ENCODE data around the gene CMTM4. TPM values are rescaled to one million over a fixed set of nuclear protein-coding genes. Genes with fewer than 3 reads are reported as not detected.

Gene CMTM4
- total RNA-seq, 4 donors from 2014 or later, result 13.7 to 24.0 (median 15.8) TPM

DNA sequence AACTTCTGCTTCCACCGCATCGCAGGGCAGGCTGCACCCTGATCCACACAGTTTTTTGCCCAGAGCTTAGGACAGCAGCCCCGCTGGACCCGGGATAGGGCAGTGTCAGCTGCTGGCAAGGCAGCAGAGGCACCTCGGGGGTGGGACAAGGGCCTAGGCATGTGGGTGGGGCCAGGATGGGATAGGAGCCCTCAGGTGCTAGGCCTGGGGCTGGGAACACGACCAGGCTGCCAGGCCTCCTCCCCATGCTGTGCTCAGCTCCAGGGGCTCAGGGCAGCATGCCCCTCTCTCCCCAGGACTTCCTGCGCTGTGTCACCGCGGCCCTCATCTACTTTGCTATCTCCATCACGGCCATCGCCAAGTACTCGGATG is 87.4 kb downstream of the CMTM4 start:
- TF ChIP-seq POLR2A (IDR thresholded peaks at IDR 0.05), result no peak
- TF ChIP-seq CTCF (IDR thresholded peaks at IDR 0.05), result no peak
- peaks cover 14 to 45% (median 24%) of the 10 kb centered on the region in 3 donors for H3K4me1 ChIP-seq
- H3K9me3 ChIP-seq, result no peaks in the 10 kb centered on the region
- no peak for DNase-seq
- intact Hi-C loops (cut with DNase I), result loop anchor here (10.0 kb wide), 2 partner anchors 134 to 256 kb away; no protein-coding TSS in a partner anchor
- H3K27me3 ChIP-seq, result peaks cover 0 to 10% (median 0%) of the 10 kb centered on the region in 4 donors
- peaks cover 14 to 54% (median 26%) of the 10 kb centered on the region in 3 donors for H3K36me3 ChIP-seq
- no peak overlapping the region for H3K4me3 ChIP-seq
- H3K27ac ChIP-seq, result peak overlapping the region in 3 of 4 donors; percentile 5 to 41 (median 14)
- 67 to 80% methylated on average over 1 to 4 of the region's 12 CpGs for WGBS, 2 donors

- intact Hi-C loops (cut with DNase I), result loop anchor here (10.0 kb wide), 2 partner anchors 134 to 256 kb away; no protein-coding TSS in a partner anchor
- DNase-seq, result no peak
These were observed 88.1 kb downstream of the CMTM4 start for GRCh38 chr16:66608241-66609138.

GRCh38 chr16:66605979-66606751 is 90.4 kb downstream of the CMTM4 start:
- H3K9me3 ChIP-seq, result no peaks in the 10 kb centered on the region
- no peak for DNase-seq
- H3K4me1 ChIP-seq, result peaks cover 21 to 56% (median 33%) of the 10 kb centered on the region in 3 donors
- no peak for TF ChIP-seq POLR2A (IDR thresholded peaks at IDR 0.05)
- TF ChIP-seq CTCF (IDR thresholded peaks at IDR 0.05), result no peak
- peak overlapping the region; percentile 76 to 91 (median 84) for H3K27ac ChIP-seq
- intact Hi-C loops (cut with DNase I), result loop anchor here (10.0 kb wide), 2 partner anchors 131 to 259 kb away; no protein-coding TSS in a partner anchor
- peaks cover 8 to 25% (median 12%) of the 10 kb centered on the region in 3 donors for H3K36me3 ChIP-seq
- 34 to 45% methylated on average over 5 to 8 of the region's 10 CpGs for WGBS, 2 donors
- H3K27me3 ChIP-seq, result peaks cover 0 to 10% (median 0%) of the 10 kb centered on the region in 4 donors
- H3K4me3 ChIP-seq, result peak overlapping the region in 3 of 4 donors; percentile 53 to 87 (median 79)

More at GRCh38 chr16:66608241-66609138, 88.1 kb downstream of the CMTM4 start:
- whole genome bisulfite sequencing, 2 donors, result 50 to 52% methylated on average over 6 to 10 of the region's 17 CpGs
- H3K9me3 ChIP-seq, result no peaks in the 10 kb centered on the region
- peaks cover 14 to 48% (median 26%) of the 10 kb centered on the region in 3 donors for H3K36me3 ChIP-seq
- no peak for TF ChIP-seq POLR2A (IDR thresholded peaks at IDR 0.05)
- TF ChIP-seq CTCF (IDR thresholded peaks at IDR 0.05), result peak; percentile 74 to 94 (median 86)
- peaks cover 0 to 10% (median 0%) of the 10 kb centered on the region in 4 donors for H3K27me3 ChIP-seq
- H3K4me3 ChIP-seq, result no peak overlapping the region
- H3K27ac ChIP-seq, result peak overlapping the region in 3 of 4 donors; percentile 5 to 41 (median 14)
- H3K4me1 ChIP-seq, result peaks cover 19 to 51% (median 29%) of the 10 kb centered on the region in 3 donors

DNA sequence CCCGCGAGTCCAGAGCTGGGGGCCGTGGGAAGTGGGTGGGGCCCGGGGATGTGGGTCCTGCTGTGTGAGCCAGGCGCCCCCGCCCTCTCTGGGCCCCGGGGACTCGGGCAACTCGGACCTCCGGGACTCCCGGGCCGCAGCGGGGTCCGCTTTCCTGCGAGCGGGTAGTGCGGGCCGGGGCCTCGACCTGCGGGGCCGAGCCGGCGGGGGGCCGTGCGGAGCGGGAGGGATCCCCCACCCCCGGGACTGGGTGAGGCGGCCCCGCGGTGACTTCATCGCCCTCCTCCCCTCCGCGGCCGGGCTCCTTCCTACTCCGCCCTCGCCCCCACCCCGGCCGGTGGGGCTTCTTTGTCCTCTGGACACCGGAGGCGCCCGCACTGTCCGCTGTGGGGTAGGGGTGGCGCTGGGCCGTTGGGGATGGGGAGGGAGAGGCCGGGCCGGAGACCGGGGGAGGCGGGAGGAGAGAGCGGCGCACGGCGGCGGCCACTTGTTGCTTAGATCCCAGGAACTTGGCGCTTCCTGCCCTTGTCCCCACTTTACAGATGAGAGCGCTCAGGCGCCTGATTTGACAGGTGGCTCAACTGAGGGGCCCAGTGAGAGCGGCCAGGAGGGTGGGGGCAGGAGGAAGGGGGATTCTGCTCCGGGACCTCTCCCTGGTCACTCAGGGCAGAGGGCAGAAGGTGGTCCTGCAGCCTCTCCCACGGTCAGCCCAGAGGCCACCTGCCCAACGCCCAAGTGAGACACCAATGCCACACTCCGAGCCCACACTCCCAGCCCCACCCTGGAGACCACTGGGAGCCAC is 91.2 kb downstream of the CMTM4 start:
- DNase-seq, result no peak
- Histone ChIP-seq H3K9me3 (no peaks in the 10 kb centered on the region), H3K4me3 (peak overlapping the region; percentile 51 to 87 (median 66)), H3K27me3 (peaks cover 0 to 10% (median 0%) of the 10 kb centered on the region in 4 donors), H3K27ac (peak overlapping the region; percentile 76 to 91 (median 84)), H3K36me3 (peaks cover 7 to 17% (median 11%) of the 10 kb centered on the region in 3 donors), H3K4me1 (peaks cover 21 to 56% (median 33%) of the 10 kb centered on the region in 3 donors)
- intact Hi-C loops (cut with DNase I), result loop anchor here (10.0 kb wide), 2 partner anchors 131 to 259 kb away; no protein-coding TSS in a partner anchor
- peak in 1 of 6 experiments; percentile 16 for TF ChIP-seq CTCF (IDR thresholded peaks at IDR 0.05)
- no peak for TF ChIP-seq POLR2A (IDR thresholded peaks at IDR 0.05)
- WGBS, 2 donors, result 20% methylated on average over 1 of the region's 61 CpGs; no CpG with 5 or more reads in 1 of the 2 donors

Data from esophagus squamous epithelium (tissue), 5 donors.